ENCODE measurements around the gene LRRC4B. TPM values are rescaled to one million over a fixed set of nuclear protein-coding genes. Genes with fewer than 3 reads are reported as not detected.

The LRRC4B gene
- total and polyA plus RNA-seq, 2 of the 8 experiments (the other 6 are each of a cell fraction or from before 2014, with no cell fraction given), result 13.4 to 21.2 TPM

DNA sequence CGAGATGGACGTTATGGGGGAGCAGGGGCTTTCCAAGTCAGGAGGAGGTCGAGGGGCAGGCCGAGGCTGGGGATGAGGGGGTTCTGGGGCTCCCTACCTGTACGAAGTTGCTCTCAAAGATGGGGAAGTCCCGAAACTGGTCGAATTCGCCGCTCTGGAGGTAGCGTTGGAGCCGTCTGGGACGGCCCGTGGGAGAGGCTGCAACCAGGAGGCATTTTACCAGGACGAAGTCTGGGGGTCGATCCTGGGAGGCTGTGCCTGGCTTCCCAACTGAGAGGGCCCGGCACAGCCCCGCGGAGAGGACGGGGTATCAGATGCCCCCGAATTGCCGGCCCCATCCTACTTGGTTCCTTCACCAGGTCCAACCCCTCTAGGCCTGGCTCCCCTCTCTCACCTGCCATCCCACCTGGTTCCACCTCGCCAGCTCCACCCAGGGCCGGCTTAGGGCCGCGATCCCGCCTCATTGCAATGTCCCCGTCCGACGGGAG, 92.5 kb downstream of the LRRC4B start:
- Histone ChIP-seq H2BK5ac (ENCODE audit: low read depth, low read length) (no peak overlapping the region), H2BK20ac (ENCODE audit: low read length) (no peak overlapping the region), H3K27me3 (replicated peaks in 1 of 4; ENCODE audit: control insufficient read depth in 3 of 4, extremely low read depth in 1 of 4, insufficient read depth in 3 of 4, low read length in 3 of 4) (no peaks in the 10 kb centered on the region; a peak in 1 of 7 replicates), H3K4me3 (ENCODE audit: extremely low read depth in 1 of 4, insufficient read depth in 2 of 4, low read depth in 3 of 4, low read length in 4 of 4) (peak overlapping the region in 2 of 4 experiments; percentile 79 to 92; a peak in 4 of 8 replicates), H3K4me2 (ENCODE audit: insufficient read depth in 1 of 2, low read depth in 2 of 2, low read length in 2 of 2) (peak overlapping the region; percentile 19 to 59), H2AK5ac (ENCODE audit: low read depth, low read length) (no peak overlapping the region), H3K23ac (ENCODE audit: insufficient read length) (no peak overlapping the region), H3K9me3 (ENCODE audit: insufficient read depth in 2 of 2, low read depth in 1 of 2, low read length in 1 of 2) (peaks cover 3 to 6% of the 10 kb centered on the region in 2 experiments; a peak in 3 of 4 replicates), H3K9ac (replicated peaks in 1 of 4; ENCODE audit: extremely low read depth in 1 of 4, low read depth in 3 of 4, low read length in 3 of 4) (no peak overlapping the region), H3K14ac (ENCODE audit: insufficient read length) (no peak overlapping the region), H2BK15ac (ENCODE audit: low read length) (no peak overlapping the region), H3K79me1 (ENCODE audit: low read depth, low read length) (peaks cover 10% of the 10 kb centered on the region), H3K56ac (replicated peaks; ENCODE audit: insufficient read length, low read depth, low read length) (no peak overlapping the region), H4K8ac (ENCODE audit: extremely low read depth, insufficient read depth, low read length) (peak overlapping the region; percentile 95), H2BK12ac (ENCODE audit: low read depth, low read length) (no peak overlapping the region), H2BK120ac (replicated peaks; ENCODE audit: low read depth, low read length) (no peak overlapping the region), H2AFZ (ENCODE audit: low read length) (no peak overlapping the region; the same call in 1 of the 2 replicates), H3K23me2 (ENCODE audit: low read depth, low read length) (peaks cover 2% of the 10 kb centered on the region; the same call in 1 of the 2 replicates), H3K79me2 (ENCODE audit: control insufficient read depth in 1 of 2, insufficient read depth in 2 of 2, low read length in 2 of 2) (peaks cover 4 to 16% of the 10 kb centered on the region in 2 experiments; a peak in 3 of 4 replicates), H3K36me3 (ENCODE audit: control insufficient read depth in 2 of 4, insufficient read depth in 4 of 4, low read length in 3 of 4) (peaks cover 2 to 27% (median 7%) of the 10 kb centered on the region in 4 experiments; a peak in 5 of 8 replicates), H3K18ac (ENCODE audit: extremely low read depth, low read length) (no peak overlapping the region), H4K20me1 (replicated peaks in 1 of 2; ENCODE audit: control insufficient read depth in 1 of 2, insufficient read depth in 2 of 2, low read length in 2 of 2) (peaks cover 6 to 8% of the 10 kb centered on the region in 2 experiments), H4K5ac (ENCODE audit: insufficient read length, low read depth, low read length) (no peak overlapping the region), H3K4ac (replicated peaks; ENCODE audit: insufficient read length, low read depth, low read length) (no peak overlapping the region), H3K27ac (ENCODE audit: low read depth, low read length) (no peak overlapping the region), H3K4me1 (replicated peaks in 1 of 4; ENCODE audit: control insufficient read depth in 3 of 4, insufficient read depth in 4 of 4, low read length in 3 of 4) (no peaks in the 10 kb centered on the region), H4K91ac (replicated peaks; ENCODE audit: insufficient read length, low read length) (peak overlapping the region; percentile 25)
- 77% methylated on average over 29 of the region's 29 CpGs; no CpG with 5 or more reads in 1 of the 2 experiments for WGBS, 2 experiments (ENCODE audit: extremely low coverage in 1 of 2, insufficient coverage in 1 of 2, insufficient read length in 1 of 2, insufficient replicate concordance in 2 of 2, low coverage in 1 of 2, low lambda C conversion rate in 2 of 2, missing lambda C conversion rate in 1 of 2)
- no peak for DNase-seq (ENCODE audit: low read depth in 1 of 2, low spot score in 2 of 2)
- no peak for FAIRE-seq
- POLR2A ChIA-PET (ENCODE audit: partially characterized antibody), result interaction anchor here (0.6 to 2.7 kb wide), 6 partner anchors 10 to 51 kb away, joined by 3 to 12 read pairs (median 5); no protein-coding TSS in a partner anchor
- TF ChIP-seq KDM4A (IDR thresholded peaks at IDR 0.05; ENCODE audit: low read depth, low read length, severe bottlenecking), result peak; percentile 35
- no peak for TF ChIP-seq RNF2 (IDR thresholded peaks at IDR 0.05; ENCODE audit: borderline replicate concordance, low read depth, low read length, missing control alignments, poor library complexity, severe bottlenecking)
- TF ChIP-seq KDM1A (IDR thresholded peaks at IDR 0.05; ENCODE audit: borderline replicate concordance, low read length), result peak; percentile 10; the same call in 1 of the 2 replicates
- CTCF ChIA-PET (ENCODE audit: partially characterized antibody), result interaction anchor here (1.1 to 3.8 kb wide), 4 partner anchors 9 to 446 kb away, joined by 3 to 21 read pairs (median 4); no protein-coding TSS in a partner anchor
